Stimulated activated CD4-positive, alpha-beta T cell treated with anti-CD3 and anti-CD28 coated beads, Interleukin-12 subunit alpha, Interleukin-12 subunit beta, amount 100 ng/mL, for 4 hours (primary cell): ENCODE data around the gene DCAF10.
"Not testable (repeated sequence)": the region's sequence is repeated elsewhere in the genome, so short reads cannot be mapped to it uniquely, and the experiment has no call there.

Experiments
- DNase-seq: peaks from one replicate; pipeline ENCODE4 v3.0.0-alpha.2; 2020

Gene DCAF10

DNA sequence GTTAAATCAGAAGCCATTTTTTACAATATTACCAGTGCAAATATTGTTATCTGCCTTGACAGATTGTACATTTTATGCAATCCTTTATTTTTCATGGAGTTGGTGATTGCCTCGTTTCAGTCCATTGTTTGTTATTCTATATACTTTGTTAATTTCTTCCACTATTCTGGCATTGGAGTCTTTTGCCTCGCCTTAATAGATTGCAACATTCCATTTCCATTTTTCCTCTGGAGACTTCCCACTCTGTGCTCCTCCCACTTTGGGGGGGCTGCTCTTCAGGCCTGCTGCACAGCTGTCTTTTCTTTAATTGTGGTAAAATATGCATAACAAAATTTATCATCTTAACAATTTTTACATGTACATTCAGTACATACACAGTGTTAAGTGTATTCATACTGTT lies 4.4 kb upstream of the DCAF10 start:
- no peak for DNase-seq

DNA sequence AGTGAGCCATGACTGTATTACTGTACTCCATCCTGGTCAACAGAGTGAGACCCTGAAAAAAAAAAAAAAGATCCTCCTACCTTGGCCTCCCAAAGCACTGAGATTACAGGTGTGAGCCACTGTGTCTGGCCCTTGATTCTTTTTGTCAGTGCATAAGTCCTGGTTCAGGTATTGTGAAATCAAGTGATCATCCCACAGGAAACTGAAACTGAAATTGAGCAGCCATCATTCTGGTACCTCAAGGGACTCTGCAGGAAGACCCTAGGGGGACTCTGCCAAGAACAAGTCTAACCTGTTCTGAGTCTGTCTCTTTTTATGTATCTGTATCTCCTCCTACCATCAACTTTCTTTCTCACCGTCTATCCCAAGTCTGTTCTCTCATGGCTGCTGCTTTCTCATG lies 1.9 kb upstream of the DCAF10 start:
- no peak for DNase-seq

DNA sequence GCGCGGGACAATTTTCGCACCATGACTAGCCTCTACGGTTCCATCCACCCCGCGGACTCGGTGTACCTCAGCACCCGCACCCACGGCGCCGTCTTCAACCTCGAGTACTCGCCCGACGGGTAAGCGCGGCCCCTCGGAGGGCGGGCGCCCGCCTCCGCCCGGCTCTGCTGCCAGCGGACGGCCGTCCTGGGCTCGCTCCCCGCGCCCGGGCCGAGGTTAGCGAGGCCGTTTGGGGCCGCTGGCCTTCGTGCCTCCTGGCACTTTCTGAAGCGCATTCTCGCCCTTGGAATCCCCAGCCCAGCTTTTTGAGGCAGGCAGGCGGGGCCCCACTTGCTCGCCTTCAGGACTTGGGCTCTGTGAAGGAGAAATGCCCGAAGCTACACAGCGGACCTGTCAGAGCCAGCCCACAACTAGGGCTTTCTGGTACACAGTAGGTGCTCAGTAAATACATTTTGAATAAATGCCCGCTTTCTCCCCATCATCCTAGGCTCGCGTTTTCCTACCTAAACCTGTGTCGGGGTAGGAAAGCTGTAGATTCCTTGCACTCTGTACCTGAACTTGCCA lies 772 bp downstream of the DCAF10 start:
- DNase-seq: peak; percentile 41

- DNase-seq: no peak
These were observed 1.5 kb downstream of the DCAF10 start for GRCh38 chr9:37801959-37802711.

GRCh38 chr9:37806271-37806670 lies 5.7 kb downstream of the DCAF10 start:
- no peak for DNase-seq

- not testable (repeated sequence) for DNase-seq
These were observed 9.1 kb downstream of the DCAF10 start for GRCh38 chr9:37809676-37810075.

GRCh38 chr9:37811906-37812476 lies 11.4 kb downstream of the DCAF10 start:
- no peak for DNase-seq

DNA sequence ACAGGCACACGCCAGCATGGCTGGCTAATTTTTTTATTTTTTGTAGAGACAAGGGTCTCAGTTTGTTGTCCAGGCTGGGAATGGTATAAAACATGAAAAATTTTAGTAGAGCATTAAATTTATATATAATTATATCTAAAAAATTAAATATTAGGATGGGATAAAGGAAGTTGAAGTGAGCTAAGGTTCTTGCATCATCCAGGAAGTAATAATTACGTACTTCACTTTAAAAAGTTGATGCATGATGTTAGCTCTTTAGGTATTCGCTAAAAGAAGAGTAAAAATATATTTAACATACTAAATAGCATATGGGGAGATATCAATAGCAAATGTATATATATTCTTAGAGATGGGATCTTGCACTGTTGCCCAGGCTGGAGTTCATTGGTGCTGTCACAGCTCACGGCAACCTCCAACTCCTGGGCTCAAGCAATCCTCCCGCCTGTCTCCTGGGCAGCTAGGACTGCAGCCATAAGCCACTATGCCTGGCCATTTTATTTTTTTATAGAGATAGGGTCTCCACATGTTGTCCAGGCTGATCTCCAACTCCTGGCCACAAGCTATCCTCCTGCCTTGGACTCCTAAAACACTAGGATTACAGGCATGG lies 12.3 kb downstream of the DCAF10 start:
- no peak for DNase-seq

DNA sequence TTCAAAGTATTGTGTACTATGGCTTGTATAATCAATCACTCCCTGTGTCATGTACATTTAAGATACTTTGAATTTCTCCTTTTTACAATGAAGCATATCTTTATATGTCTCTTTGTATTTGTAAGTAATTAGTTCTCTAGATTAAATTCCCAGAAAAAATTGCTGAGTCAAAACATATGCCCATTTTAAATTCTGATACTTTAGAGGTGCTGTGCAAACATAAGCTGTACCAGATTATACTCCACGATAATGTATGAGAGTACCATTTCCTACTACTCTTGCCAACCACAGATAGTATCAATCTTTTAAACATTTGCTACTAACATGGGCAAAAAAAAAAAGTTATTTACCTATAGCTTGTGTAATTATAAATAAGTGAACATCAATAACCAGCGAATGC lies 18.3 kb downstream of the DCAF10 start:
- no peak for DNase-seq

- no peak for DNase-seq
These were observed 19.5 kb downstream of the DCAF10 start for GRCh38 chr9:37820142-37820541.

GRCh38 chr9:37825174-37825573 lies 24.6 kb downstream of the DCAF10 start:
- DNase-seq: not testable (repeated sequence)

DNA sequence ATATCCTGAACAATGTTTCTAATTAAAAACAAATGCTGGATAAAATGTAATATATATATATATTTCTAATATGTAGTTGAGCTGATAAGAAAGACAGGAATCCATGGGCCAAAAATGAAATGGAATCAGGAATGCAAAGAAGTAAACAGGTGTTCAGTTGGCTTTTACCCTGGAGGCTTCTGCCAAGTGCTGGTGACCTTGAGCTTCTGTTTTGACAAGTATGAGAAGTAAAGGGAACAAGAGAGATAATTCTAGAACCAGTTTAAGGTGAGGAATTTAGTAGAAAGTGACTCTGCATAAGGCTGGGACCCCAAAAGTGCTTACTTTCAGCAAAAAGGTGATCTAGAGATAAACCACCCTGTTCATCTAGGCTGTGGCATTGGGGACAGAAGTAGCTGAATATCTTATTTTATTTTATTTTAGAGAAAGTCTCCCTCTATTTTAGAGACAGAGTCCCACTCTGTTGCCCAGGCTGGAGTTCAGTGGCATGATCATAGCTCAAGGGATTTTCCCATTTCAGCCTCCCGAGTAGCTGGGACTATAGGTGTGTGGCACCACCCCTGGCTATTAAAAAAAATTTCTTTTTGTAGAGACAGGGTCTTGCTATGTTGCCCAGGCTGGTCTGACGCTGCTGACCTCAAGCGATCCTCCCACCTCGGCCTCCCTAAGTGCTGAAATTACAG lies 27.0 kb downstream of the DCAF10 start:
- DNase-seq: no peak

GRCh38 chr9:37835821-37836220 lies 35.2 kb downstream of the DCAF10 start:
- DNase-seq: no peak

- DNase-seq: no peak
These were observed 35.8 kb downstream of the DCAF10 start for GRCh38 chr9:37836386-37836785.

DNA sequence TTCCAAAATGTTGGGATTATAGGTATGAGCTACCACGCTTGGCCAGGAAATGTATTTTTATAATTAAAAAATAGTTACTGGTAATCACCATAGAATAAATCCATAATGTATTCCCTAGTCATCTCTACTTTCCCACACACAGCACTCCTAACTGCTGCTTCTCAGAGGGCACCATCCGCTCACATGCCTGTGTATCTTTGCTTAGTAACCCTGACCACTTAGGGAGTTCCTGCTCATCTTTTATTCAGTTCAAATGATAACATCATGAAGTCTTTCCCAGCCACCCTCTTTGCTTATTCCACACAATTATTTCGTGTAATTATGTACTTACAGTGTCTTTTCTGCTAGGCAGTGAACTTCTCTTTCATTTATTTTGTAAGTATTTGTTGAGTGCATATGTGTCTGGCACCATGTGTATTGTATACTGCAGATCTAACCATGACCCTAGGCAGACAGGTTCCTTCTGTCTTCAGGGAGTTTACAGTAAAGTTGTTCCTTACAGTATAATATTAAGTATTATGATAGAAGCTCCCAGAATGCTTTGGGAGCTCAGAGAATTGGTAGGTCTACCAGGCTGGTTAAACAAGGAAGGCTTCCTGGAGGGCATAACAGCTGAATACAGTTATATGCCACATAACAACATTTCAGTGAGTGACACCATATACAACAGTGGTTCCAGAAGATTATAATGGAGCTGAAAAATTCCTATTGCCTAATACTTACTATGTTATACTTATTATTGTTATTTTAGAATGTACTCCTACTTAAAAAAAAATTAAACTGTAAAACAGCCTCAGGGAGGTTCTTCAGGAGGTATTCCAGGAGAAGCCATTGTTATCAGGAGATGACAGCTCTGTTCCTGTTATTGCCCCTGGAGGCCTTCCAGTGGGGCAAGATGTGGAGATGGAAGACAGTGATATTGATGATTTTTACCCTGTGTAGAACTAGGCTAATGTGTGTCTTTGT lies 39.2 kb downstream of the DCAF10 start:
- no peak for DNase-seq

- DNase-seq: no peak
These were observed 40.1 kb downstream of the DCAF10 start for GRCh38 chr9:37840560-37841194.

DNA sequence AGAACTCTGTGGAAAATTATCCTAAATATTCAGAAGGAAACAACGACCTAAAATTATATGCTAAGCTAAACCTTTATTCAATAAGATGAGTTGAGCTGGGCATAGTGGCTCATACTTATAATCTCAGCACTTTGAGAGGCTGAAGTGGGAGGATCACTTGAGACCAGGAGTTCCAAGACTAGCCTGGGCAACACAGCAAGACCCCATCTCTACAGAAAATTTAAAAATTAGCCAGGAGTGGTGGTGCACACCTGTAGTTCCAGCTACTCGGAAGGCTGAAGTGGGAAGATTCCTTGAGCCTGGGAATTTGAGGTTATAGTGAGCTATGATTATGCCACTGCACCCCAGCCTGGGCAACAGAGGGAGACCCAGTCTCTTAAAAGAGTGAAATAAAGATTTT lies 51.6 kb downstream of the DCAF10 start:
- no peak for DNase-seq

DNA sequence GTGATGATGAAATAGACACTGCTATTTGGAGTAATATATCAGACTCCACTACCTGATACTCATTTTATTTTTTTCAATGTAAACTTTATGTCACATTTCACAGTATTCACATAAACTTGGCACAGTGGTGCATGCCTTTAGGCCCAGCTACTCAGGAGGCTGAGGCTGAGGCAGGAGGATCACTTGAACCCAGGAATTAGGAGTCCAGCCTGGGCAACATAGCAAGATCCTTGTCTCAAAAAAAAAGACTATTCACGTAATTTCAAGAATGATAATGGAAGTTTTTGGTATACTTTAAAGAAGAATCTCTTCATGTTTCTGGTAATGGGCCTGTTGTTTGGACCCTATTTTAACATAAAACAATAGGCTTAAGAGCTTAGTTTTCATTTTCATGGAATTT lies 56.0 kb downstream of the DCAF10 start:
- DNase-seq: no peak

- no peak for DNase-seq
These were observed 58.4 kb downstream of the DCAF10 start for GRCh38 chr9:37859043-37859442.

DNA sequence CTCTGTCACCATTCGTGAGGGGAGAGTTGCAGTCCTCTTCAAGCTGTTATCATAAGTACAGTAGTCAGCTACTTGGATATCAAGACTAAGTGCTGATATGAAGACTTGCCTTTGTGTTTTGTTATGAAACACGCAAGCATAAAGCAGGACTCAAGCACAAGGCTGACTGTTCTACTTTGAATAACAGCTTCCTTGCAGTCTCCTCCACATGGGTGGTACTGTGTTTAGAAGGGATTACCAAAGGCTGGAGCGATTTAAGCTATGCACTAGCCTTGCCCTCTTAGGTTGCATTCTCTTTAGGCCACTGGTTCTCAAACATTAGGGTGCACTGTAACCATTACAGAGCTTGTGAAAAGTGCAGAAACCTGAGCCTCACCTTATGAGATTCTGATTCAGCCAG lies 61.9 kb downstream of the DCAF10 start:
- no peak for DNase-seq

GRCh38 chr9:37870081-37870798 lies 69.6 kb downstream of the DCAF10 start:
- DNase-seq: no peak
